ENCODE results near the gene RGS8.

The RGS8 gene, protein sequence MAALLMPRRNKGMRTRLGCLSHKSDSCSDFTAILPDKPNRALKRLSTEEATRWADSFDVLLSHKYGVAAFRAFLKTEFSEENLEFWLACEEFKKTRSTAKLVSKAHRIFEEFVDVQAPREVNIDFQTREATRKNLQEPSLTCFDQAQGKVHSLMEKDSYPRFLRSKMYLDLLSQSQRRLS

DNA sequence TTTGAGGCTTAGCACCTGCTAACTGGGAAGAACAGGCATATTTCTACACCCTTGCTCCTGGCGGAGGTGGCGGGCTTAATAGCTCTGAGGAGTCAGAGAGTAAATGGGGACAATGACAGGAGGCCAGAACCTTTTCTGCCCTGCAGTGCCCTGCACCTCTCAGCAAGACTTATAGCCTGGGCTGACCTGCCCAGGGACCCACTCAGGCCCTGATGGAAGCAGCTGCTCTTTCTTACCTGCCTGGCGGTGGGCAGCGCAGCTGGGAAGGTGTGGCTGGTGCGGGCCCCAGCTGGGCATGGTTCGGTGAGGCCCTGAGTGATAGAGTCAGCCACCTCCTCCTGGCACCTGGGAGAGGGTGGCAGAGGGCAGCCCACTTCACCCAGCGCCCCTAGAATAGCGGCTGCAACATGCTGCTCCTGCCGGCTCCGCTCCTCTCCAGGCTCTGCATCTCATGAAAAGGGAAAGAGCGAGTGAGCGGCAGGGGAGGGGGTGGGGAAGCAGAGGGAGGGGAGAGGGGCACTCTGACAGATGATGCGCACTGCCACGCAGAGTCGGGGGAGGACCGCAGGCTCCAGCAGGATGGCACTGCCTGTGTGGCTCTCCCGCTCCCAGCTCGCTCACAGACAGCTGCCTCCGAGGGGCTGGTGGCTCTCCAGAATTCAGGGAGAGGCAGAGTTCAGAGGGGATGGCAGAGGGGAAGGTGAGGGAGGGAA, at the start of gene RGS8:
TSS of gene RGS8 (minus strand) at position 472 of the 713 bp plus-strand sequence. CDS start 14,938 bp downstream, outside the sequence.
- no peak within 1 kb of the TSS for H3K9ac ChIP-seq (ENCODE audit: low read length)

DNA sequence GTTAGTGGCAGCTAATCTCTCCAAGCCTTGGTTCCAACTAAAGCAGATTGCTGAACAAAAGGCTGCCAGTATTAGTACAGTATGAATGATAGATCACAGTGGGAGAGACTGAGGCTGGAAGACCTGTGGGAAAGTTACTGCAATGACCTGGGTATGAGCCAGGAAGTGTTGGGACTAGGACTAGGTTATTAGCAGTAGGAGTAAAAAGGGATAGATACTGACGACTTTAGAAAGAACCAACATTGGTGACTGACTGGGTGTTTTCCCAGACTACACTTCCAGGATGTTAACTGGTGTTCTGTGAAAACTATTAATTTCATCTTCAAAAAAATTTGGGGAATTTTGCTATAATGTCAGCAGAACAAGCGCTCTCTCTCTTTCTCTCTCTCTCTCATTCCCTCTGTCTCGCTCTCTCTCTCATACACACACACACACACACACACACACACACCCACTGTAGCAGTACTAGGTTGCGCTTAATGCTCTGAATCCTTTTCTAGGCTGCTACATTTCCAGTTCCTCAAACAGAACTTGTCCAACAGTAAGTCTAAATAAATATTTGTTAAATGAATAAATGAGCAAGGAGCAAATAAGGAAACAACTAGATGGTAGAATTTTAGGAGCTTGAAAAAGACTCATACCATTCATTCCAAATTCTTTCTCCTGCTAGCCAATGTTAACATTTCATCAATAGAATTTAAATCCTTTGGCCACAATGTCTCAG, 47.6 kb upstream of the RGS8 start:
- H3K4me1 ChIP-seq (ENCODE audit: control insufficient read depth, insufficient read depth, low read length): no peaks in the 10 kb centered on the region
- H3K4me3 ChIP-seq (ENCODE audit: low read length): no peak overlapping the region
- H3K27me3 ChIP-seq (ENCODE audit: control insufficient read depth, insufficient read depth, low read length): no peaks in the 10 kb centered on the region
- H3K27ac ChIP-seq (ENCODE audit: low read depth, low read length): no peak overlapping the region
- H3K36me3 ChIP-seq (ENCODE audit: control insufficient read depth, insufficient read depth, low read length): no peaks in the 10 kb centered on the region
- no peak overlapping the region for H3K9ac ChIP-seq (ENCODE audit: low read length)

More for the DNA sequence above, at the start of gene RGS8:
- Histone ChIP-seq H3K27ac (ENCODE audit: low read depth, low read length) (no peak within 1 kb of the TSS), H3K4me1 (ENCODE audit: control insufficient read depth, insufficient read depth, low read length) (no peaks in the 10 kb centered on the region), H3K36me3 (ENCODE audit: control insufficient read depth, insufficient read depth, low read length) (no peaks in the 10 kb centered on the region), H3K4me3 (ENCODE audit: low read length) (no peak within 1 kb of the TSS), H3K27me3 (ENCODE audit: control insufficient read depth, insufficient read depth, low read length) (no peaks in the 10 kb centered on the region)

DNA sequence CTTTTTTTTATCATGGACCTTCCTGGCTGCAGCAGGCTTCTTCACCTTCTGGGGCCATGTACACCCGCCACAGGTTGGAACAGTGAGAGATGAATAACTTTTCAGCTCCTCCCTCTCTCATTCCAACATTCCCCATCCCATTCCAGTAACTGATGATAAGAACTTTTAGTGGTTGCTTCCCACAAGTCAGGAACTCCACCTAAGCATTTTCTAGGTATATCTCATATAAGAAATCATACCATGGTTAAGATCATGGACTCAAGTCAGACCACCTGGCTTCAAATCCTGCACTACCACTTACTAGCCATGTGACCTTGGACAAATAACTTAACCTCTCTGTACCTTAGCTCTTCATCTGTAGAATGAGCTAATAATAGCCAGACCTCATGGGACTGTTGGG, 42.5 kb upstream of the RGS8 start:
- no peaks in the 10 kb centered on the region for H3K36me3 ChIP-seq (ENCODE audit: control insufficient read depth, insufficient read depth, low read length)
- H3K9ac ChIP-seq (ENCODE audit: low read length): no peak overlapping the region
- H3K4me1 ChIP-seq (ENCODE audit: control insufficient read depth, insufficient read depth, low read length): no peaks in the 10 kb centered on the region
- H3K4me3 ChIP-seq (ENCODE audit: low read length): no peak overlapping the region
- no peaks in the 10 kb centered on the region for H3K27me3 ChIP-seq (ENCODE audit: control insufficient read depth, insufficient read depth, low read length)
- H3K27ac ChIP-seq (ENCODE audit: low read depth, low read length): no peak overlapping the region

DNA sequence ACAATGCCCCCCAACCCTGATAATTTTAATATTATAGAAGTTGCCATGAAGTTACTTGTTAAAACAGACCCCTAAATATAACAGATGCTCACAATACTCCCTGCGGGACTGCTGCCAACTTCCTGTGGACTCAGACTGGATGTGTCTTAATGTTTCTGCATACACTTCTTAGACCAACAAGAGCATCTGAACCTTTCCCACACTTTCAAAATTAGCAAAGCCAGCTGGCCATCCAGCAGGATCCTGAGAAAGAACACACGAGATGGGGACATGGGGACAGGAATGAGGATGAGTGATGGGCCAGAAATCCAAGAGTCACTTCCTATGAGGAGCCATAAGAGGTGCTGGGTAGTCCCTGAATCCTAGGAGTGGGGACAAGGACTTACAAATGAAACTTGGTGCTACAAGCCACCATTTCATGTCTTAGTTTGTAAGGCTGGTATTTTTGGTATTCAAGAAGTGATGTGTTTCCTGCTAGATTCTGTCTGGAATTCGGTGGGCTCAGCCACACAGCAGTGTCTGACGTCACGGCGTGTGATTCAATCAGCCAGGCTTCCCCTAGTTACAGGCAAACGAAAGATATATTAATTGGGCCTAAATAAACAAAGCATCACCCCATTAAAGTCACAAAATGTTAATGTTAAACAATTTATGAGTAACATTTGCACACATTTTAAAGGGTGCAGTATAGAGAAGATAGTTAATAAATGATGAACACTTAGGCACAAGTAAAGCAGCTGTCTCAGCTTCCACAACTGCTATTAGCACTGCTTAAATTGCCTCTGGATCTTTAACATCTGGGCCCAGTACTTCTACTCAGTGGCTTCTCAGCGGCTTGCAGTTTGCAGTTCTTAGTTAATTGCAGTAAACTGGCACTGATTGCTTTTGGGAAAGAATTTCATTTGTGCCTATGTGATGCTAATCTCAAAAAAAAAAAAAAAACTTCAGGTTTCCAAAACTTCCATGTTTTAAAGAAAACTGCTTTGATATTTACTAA, 41.2 kb upstream of the RGS8 start:
- H3K4me3 ChIP-seq (ENCODE audit: low read length): no peak overlapping the region
- no peaks in the 10 kb centered on the region for H3K27me3 ChIP-seq (ENCODE audit: control insufficient read depth, insufficient read depth, low read length)
- no peaks in the 10 kb centered on the region for H3K36me3 ChIP-seq (ENCODE audit: control insufficient read depth, insufficient read depth, low read length)
- no peak overlapping the region for H3K9ac ChIP-seq (ENCODE audit: low read length)
- no peak overlapping the region for H3K27ac ChIP-seq (ENCODE audit: low read depth, low read length)
- H3K4me1 ChIP-seq (ENCODE audit: control insufficient read depth, insufficient read depth, low read length): no peaks in the 10 kb centered on the region

DNA sequence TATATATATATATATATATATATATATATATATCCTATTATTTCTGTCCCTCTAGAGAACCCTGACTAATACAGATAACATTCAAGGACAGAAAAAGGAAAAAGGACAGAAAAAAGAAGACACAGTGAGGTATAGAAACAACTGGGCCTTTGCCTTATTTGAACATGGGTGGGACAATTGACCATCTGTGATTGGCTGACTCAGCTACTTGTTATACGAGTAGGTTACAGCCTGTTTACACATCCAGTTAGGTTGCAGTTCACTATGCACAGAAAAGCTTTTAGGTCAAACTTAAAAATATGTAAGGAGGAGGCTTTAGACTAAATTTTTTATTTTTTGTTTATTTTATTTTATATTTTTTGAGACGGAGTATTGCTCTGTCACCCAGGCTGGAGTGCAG, 39.8 kb upstream of the RGS8 start:
- Histone ChIP-seq H3K27me3 (ENCODE audit: control insufficient read depth, insufficient read depth, low read length) (no peaks in the 10 kb centered on the region), H3K36me3 (ENCODE audit: control insufficient read depth, insufficient read depth, low read length) (no peaks in the 10 kb centered on the region), H3K9ac (ENCODE audit: low read length) (no peak overlapping the region), H3K4me3 (ENCODE audit: low read length) (no peak overlapping the region), H3K27ac (ENCODE audit: low read depth, low read length) (no peak overlapping the region), H3K4me1 (ENCODE audit: control insufficient read depth, insufficient read depth, low read length) (no peaks in the 10 kb centered on the region)

DNA sequence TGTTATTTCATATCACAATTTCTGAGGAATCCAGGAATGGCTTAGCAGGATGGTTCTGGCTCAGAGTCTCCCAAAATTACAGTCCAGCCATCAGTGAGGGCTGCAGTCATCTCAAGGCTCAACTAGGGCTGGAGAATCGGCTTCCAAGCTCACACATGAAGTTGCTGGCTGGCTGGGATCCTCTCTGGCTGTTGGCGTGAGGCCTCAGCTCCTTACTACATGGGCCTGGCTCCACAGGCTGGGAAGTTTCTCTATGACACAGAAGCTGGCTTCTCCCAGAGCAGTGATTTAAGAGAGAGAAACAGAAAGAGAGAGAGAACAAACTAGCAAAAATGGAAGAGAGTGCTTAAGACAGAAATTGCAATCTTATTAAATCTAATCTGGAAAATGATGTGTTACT, 38.8 kb upstream of the RGS8 start:
- Histone ChIP-seq H3K27ac (ENCODE audit: low read depth, low read length) (no peak overlapping the region), H3K4me3 (ENCODE audit: low read length) (no peak overlapping the region), H3K9ac (ENCODE audit: low read length) (no peak overlapping the region), H3K27me3 (ENCODE audit: control insufficient read depth, insufficient read depth, low read length) (no peaks in the 10 kb centered on the region), H3K36me3 (ENCODE audit: control insufficient read depth, insufficient read depth, low read length) (no peaks in the 10 kb centered on the region), H3K4me1 (ENCODE audit: control insufficient read depth, insufficient read depth, low read length) (no peaks in the 10 kb centered on the region)

DNA sequence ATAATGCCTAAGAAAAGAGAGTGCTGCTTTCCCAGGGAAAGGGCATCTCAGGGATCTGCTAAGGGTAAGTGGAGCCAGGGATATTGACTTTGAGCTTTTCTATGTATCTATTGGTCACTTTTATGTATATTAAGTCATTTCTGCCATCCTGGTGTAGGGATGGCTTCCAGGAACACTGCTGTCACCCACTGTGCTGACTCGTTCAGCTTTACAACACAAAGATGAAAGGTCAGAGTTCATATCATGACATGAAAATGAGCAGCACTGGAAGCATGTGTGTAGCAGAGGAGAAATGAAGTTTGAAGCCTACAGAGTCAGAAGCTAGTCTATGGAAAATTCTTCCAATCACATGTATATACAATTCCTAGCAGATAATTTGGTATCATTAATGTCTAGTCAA, 37.1 kb upstream of the RGS8 start:
- no peaks in the 10 kb centered on the region for H3K27me3 ChIP-seq (ENCODE audit: control insufficient read depth, insufficient read depth, low read length)
- H3K9ac ChIP-seq (ENCODE audit: low read length): no peak overlapping the region
- H3K27ac ChIP-seq (ENCODE audit: low read depth, low read length): no peak overlapping the region
- H3K36me3 ChIP-seq (ENCODE audit: control insufficient read depth, insufficient read depth, low read length): no peaks in the 10 kb centered on the region
- H3K4me3 ChIP-seq (ENCODE audit: low read length): no peak overlapping the region
- no peaks in the 10 kb centered on the region for H3K4me1 ChIP-seq (ENCODE audit: control insufficient read depth, insufficient read depth, low read length)

DNA sequence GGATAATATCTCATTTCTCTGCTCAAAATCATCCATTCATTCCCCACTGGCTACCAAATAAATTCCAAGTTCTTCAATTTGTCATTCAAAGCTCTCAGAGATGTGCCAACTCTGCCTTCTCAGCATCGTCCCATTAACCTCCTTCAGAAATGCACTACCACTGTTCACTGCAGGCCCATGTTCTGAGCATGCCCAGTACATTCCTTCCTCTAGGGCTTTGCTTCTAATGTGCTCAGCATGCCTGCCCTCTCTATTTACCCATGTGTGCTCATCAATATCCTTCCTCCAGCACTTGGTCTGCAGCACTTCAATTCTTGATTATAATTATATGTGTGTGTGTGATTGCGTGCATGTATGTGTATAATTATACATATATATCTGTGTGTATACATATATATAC, 36.1 kb upstream of the RGS8 start:
- no peak overlapping the region for H3K4me3 ChIP-seq (ENCODE audit: low read length)
- H3K9ac ChIP-seq (ENCODE audit: low read length): no peak overlapping the region
- H3K36me3 ChIP-seq (ENCODE audit: control insufficient read depth, insufficient read depth, low read length): no peaks in the 10 kb centered on the region
- no peaks in the 10 kb centered on the region for H3K4me1 ChIP-seq (ENCODE audit: control insufficient read depth, insufficient read depth, low read length)
- H3K27ac ChIP-seq (ENCODE audit: low read depth, low read length): no peak overlapping the region
- no peaks in the 10 kb centered on the region for H3K27me3 ChIP-seq (ENCODE audit: control insufficient read depth, insufficient read depth, low read length)

DNA sequence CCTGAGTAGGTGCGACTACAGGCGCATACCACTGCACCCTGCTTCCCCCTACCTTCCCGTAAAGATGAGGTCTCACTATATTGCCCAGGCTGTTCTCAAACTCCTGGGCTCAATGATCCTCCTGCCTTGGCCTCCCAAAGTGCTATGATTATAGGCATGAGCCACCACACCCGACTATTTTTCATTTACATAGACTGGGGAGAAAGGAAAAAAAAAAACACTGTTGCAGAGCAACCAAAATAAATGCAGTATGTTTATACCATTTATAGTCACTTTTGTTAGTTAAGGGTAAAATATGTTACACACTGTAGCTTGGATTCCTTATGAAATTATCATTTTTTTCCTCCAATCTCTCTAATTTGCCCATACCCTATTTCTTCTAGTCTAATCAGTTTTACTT, 35.2 kb upstream of the RGS8 start:
- H3K27me3 ChIP-seq (ENCODE audit: control insufficient read depth, insufficient read depth, low read length): no peaks in the 10 kb centered on the region
- no peak overlapping the region for H3K4me3 ChIP-seq (ENCODE audit: low read length)
- no peaks in the 10 kb centered on the region for H3K4me1 ChIP-seq (ENCODE audit: control insufficient read depth, insufficient read depth, low read length)
- H3K9ac ChIP-seq (ENCODE audit: low read length): no peak overlapping the region
- H3K27ac ChIP-seq (ENCODE audit: low read depth, low read length): no peak overlapping the region
- H3K36me3 ChIP-seq (ENCODE audit: control insufficient read depth, insufficient read depth, low read length): no peaks in the 10 kb centered on the region

DNA sequence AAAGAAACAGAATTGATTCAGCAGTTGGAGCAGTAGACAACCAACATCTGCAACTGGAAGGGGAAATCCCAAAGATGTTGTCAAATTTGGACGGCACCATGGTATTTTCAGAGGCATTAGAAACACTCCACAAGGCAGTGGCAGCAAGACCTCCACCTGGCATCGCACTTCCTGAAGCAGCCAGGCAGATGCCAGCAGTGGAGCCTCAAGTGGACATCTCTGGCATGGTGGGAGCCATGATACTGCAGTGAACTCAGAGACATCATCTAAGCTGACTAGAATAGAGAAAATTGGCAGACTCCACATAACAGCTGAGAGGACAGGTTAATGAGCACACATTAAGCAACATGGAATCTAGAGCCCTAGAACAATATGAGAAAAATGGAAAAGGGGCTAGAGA, 33.9 kb upstream of the RGS8 start:
- Histone ChIP-seq H3K36me3 (ENCODE audit: control insufficient read depth, insufficient read depth, low read length) (no peaks in the 10 kb centered on the region), H3K4me3 (ENCODE audit: low read length) (no peak overlapping the region), H3K27me3 (ENCODE audit: control insufficient read depth, insufficient read depth, low read length) (no peaks in the 10 kb centered on the region), H3K4me1 (ENCODE audit: control insufficient read depth, insufficient read depth, low read length) (no peaks in the 10 kb centered on the region), H3K9ac (ENCODE audit: low read length) (no peak overlapping the region), H3K27ac (ENCODE audit: low read depth, low read length) (no peak overlapping the region)

DNA sequence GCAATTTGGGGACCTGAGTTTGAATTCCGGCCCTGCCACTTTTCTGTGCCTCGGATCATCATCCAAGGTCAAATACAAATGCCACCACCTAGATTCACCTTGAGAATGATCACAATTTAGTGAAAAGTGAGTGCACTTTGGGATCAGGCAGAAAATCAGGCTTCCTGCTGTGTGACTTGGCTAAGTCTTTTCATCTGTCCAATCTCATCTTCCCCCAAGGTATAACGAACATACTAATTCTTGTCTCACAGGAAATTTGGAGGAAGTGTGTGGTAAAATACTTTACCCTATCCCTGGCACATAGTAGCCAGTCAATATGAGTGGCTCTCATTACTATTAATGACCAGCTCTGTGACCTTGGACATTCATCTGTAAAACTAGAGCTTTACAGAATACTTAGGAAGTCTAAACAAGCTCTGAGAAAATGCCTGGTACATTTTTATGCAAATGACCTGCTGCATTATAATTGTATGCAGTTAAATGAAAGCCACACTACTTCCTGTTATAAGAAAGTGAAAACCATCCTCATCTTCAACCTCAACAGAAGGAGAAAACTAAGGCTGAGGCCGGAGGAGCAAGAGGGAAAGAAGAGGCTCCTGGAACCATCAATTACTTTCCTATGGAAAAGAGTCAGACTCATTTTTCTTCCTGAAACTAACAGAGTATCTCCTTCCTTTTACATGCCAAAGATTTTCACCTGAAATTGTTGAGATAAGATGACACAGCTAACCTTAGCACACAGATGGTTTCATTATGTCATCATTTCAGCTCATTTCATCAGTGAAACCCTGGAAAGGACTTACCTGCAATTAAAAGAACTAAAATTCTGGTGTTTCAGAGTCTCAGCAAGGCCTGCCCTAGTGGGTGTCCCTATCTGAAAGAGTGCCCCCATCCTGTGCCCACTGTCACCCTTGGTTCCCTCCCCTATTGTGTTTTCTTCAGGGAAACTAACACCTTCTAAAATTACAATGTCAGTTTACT, 32.6 kb upstream of the RGS8 start:
- no peaks in the 10 kb centered on the region for H3K36me3 ChIP-seq (ENCODE audit: control insufficient read depth, insufficient read depth, low read length)
- no peak overlapping the region for H3K27ac ChIP-seq (ENCODE audit: low read depth, low read length)
- H3K4me3 ChIP-seq (ENCODE audit: low read length): no peak overlapping the region
- H3K4me1 ChIP-seq (ENCODE audit: control insufficient read depth, insufficient read depth, low read length): no peaks in the 10 kb centered on the region
- no peak overlapping the region for H3K9ac ChIP-seq (ENCODE audit: low read length)
- no peaks in the 10 kb centered on the region for H3K27me3 ChIP-seq (ENCODE audit: control insufficient read depth, insufficient read depth, low read length)
